Right lobe of liver (tissue), 6 donors: ENCODE measurements around the gene SOD1. TPM values are rescaled to one million over a fixed set of nuclear protein-coding genes. Genes with fewer than 3 reads are reported as not detected.

ENCODE experiments used
- ATAC-seq, 4 donors: fragments of 200-7000 bp; cut with Tn5 transposase; one replicate each; pipeline ENCODE4 v1.9.1; 2020; ENCODE audit warnings: mild to moderate bottlenecking in 4 of 4, moderate library complexity in 4 of 4
- DNase-seq, 3 donors: peaks; one replicate each; pipeline ENCODE4 v3.0.0-alpha.2; 2020
- H3K27ac ChIP-seq, 3 donors: fragments of 200-600 bp; one replicate each; pipeline ENCODE4 v1.8.0; 2022
- H3K27me3 ChIP-seq, 2 donors: fragments of 200-600 bp; one replicate each; pipeline ENCODE4 v1.8.0; 2022
- H3K36me3 ChIP-seq, 4 donors: fragments of 200-600 bp; sonication (generic) in 1 of 4; one replicate each; pipeline versions ENCODE4 v1.5.1 to v1.8.0; 2017 to 2022; ENCODE audit warnings: control low read depth in 1 of 4
- H3K4me1 ChIP-seq, 4 donors: fragments of 200-600 bp; sonication (generic) in 1 of 4; one replicate each; pipeline versions ENCODE4 v1.5.1 to v1.8.0; 2017 to 2022; ENCODE audit warnings: control low read depth in 1 of 4
- H3K4me3 ChIP-seq, 3 donors: fragments of 200-600 bp; one replicate each; pipeline ENCODE4 v1.8.0; 2022
- H3K9me3 ChIP-seq, 4 donors: fragments of 200-600 bp; sonication (generic) in 1 of 4; one replicate each; pipeline versions ENCODE4 v1.5.1 to v1.8.0; 2017 to 2022; ENCODE audit warnings: control low read depth in 1 of 4
- CTCF ChIP-seq, 4 donors: fragments of 200-600 bp in 3 of 4; fragments of 450-650 bp in 1 of 4; IDR thresholded peaks; one replicate each; pipeline versions ENCODE4 v1.5.1 to v1.8.0; 2016 to 2022; ENCODE audit warnings: antibody characterized with exemption in 4 of 4, mild to moderate bottlenecking in 2 of 4
- POLR2A ChIP-seq: fragments of 450-650 bp; IDR thresholded peaks from one replicate; pipeline ENCODE4 v1.6.1; 2017; ENCODE audit warnings: antibody characterized with exemption, mild to moderate bottlenecking
- WGBS: methylation state at CpG from one replicate; pipeline ENCODE4 v1.1.6; 2018; ENCODE audit warnings: low coverage, low lambda C conversion rate; ENCODE audit not compliant: insufficient coverage; ENCODE audit errors: missing lambda C conversion rate; 5-methylcytosine and 5-hydroxymethylcytosine counted together
- intact Hi-C, 2 donors: fragments of 100-400 bp; cut with DNase I; formaldehyde crosslinking; loops; one replicate each; pipeline versions ENCODE4 v1.11.2 to v1.14.1; 2022
- total RNA-seq, 6 experiments: library from RNA; depleted of rRNA in 2 of 6; stranded (reverse); fragments of >200 nt in 2 of 6; fragmentation: NEBNext Ultra II Directional in 3 of 6; extraction: Animal tissue kit (Norgen Biotek cat#: 25700) in 3 of 6; gene quantifications; one replicate each; pipeline versions ENCODE4 v1.1.0 to v1.2.4, GENCODE V29; 2016 to 2023
- donor health status: DM: no; HTN: yes; CAD: no.
- donor health status: DM: no; HTN: no; CAD: no.
- donor health status: DM: no; HTN: no; CAD: no.
- donor health status: DM: no; HTN: yes; CAD: no.
- donor health status: DM: no; HTN: yes; CAD: no.

SOD1 gene
- total RNA-seq, 6 experiments from 2014 or later: 398 to 1,176 (median 518) TPM

- peaks cover 5 to 51% (median 24%) of the 10 kb centered on the region in 4 donors for H3K36me3 ChIP-seq
- DNase-seq: no peak
These were observed 10.6 kb downstream of the SOD1 start for GRCh38 chr21:31670070-31670469.

GRCh38 chr21:31671146-31671716, 11.7 kb downstream of the SOD1 start:
- peak in 1 of 4 donors; percentile 26 for ATAC-seq

More at GRCh38 chr21:31670070-31670469, 10.6 kb downstream of the SOD1 start:
- intact Hi-C loops: no loop called here
- no peaks in the 10 kb centered on the region for H3K27me3 ChIP-seq
- 53% methylated on average over 6 of the region's 6 CpGs for WGBS
- H3K4me3 ChIP-seq: no peak overlapping the region
- H3K9me3 ChIP-seq: no peaks in the 10 kb centered on the region
- H3K4me1 ChIP-seq: peaks cover 0 to 10% (median 0%) of the 10 kb centered on the region in 4 donors
- ATAC-seq: no peak
- TF ChIP-seq POLR2A (no peak), CTCF (IDR thresholded peaks at IDR 0.05) (no peak)
- H3K27ac ChIP-seq: no peak overlapping the region

GRCh38 chr21:31671931-31672330, 12.4 kb downstream of the SOD1 start:
- ATAC-seq: peak in 1 of 4 donors; percentile 13
- WGBS: 100% methylated on average over 2 of the region's 17 CpGs
- Histone ChIP-seq H3K27me3 (no peaks in the 10 kb centered on the region), H3K36me3 (peaks cover 5 to 33% (median 17%) of the 10 kb centered on the region in 4 donors), H3K4me1 (peaks cover 0 to 2% (median 0%) of the 10 kb centered on the region in 4 donors), H3K27ac (no peak overlapping the region), H3K4me3 (no peak overlapping the region), H3K9me3 (no peaks in the 10 kb centered on the region)
- TF ChIP-seq POLR2A (no peak), CTCF (IDR thresholded peaks at IDR 0.05) (no peak)
- no peak for DNase-seq
- intact Hi-C loops: no loop called here

More at GRCh38 chr21:31671146-31671716, 11.7 kb downstream of the SOD1 start:
- WGBS: 84% methylated on average over 8 of the region's 12 CpGs
- Histone ChIP-seq H3K27ac (no peak overlapping the region), H3K9me3 (no peaks in the 10 kb centered on the region), H3K27me3 (no peaks in the 10 kb centered on the region), H3K4me3 (no peak overlapping the region), H3K36me3 (peaks cover 5 to 40% (median 20%) of the 10 kb centered on the region in 4 donors), H3K4me1 (peaks cover 0 to 4% (median 0%) of the 10 kb centered on the region in 4 donors)
- intact Hi-C loops: no loop called here
- DNase-seq: no peak
- TF ChIP-seq POLR2A (no peak), CTCF (IDR thresholded peaks at IDR 0.05) (no peak)

- intact Hi-C loops: no loop called here
- 74% methylated on average over 3 of the region's 3 CpGs for WGBS
These were observed 13.9 kb downstream of the SOD1 start for GRCh38 chr21:31673321-31673912.

More at GRCh38 chr21:31673321-31673912, 13.9 kb downstream of the SOD1 start:
- no peak overlapping the region for H3K4me3 ChIP-seq
- peaks cover 5 to 18% (median 8%) of the 10 kb centered on the region in 4 donors for H3K36me3 ChIP-seq
- DNase-seq (no peak), ATAC-seq (peak in 1 of 4 donors; percentile 47)
- H3K9me3 ChIP-seq: no peaks in the 10 kb centered on the region
- H3K27ac ChIP-seq: no peak overlapping the region
- H3K27me3 ChIP-seq: no peaks in the 10 kb centered on the region
- no peaks in the 10 kb centered on the region for H3K4me1 ChIP-seq
- TF ChIP-seq POLR2A: no peak
- no peak for TF ChIP-seq CTCF (IDR thresholded peaks at IDR 0.05)
